ENCODE results near the gene FAM219A.

Gene FAM219A

DNA sequence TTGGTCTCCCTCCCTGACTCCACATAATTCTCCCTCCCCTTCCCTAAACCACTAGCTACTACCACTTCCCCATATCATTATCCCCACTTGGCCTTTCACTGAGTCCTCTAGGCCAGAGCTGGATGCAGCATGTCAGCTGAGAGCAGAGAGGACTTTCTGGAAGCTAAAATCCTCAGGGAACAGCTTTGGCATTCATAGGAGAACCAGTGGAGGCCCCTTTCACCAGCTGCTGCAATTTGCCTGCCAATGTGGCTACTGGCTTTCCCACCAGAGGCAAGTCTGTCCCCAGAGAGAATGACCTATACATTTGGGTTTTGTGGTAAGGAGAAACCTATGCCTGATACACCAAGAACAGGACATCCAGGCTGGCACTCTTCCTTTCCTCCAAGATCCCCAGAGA, 14.4 kb downstream of the FAM219A start:
- ATAC-seq: no peak
- TF ChIP-seq TSHZ2 (CRISPR knock-in tag; IDR thresholded peaks at IDR 0.05) (no peak), CSRNP3 (CRISPR knock-in tag; IDR thresholded peaks at IDR 0.05) (no peak), ARNTL (CRISPR knock-in tag; IDR thresholded peaks at IDR 0.05; ENCODE audit: borderline replicate concordance, low read depth) (no peak), CSDC2 (CRISPR knock-in tag; IDR thresholded peaks at IDR 0.05) (no peak), ZNF70 (CRISPR knock-in tag; IDR thresholded peaks at IDR 0.05) (no peak), ZC3H10 (CRISPR knock-in tag; IDR thresholded peaks at IDR 0.05) (no peak), ZFP3 (CRISPR knock-in tag; IDR thresholded peaks at IDR 0.05) (no peak), ZNF565 (CRISPR knock-in tag; conservative IDR thresholded peaks at IDR 0.05; ENCODE audit: low read depth) (no peak), TCF4 (CRISPR knock-in tag; IDR thresholded peaks at IDR 0.05; ENCODE audit: borderline replicate concordance) (no peak), BACH2 (CRISPR knock-in tag; IDR thresholded peaks at IDR 0.05; ENCODE audit: borderline replicate concordance) (no peak), OSR1 (CRISPR knock-in tag; IDR thresholded peaks at IDR 0.05) (no peak), ISL1 (CRISPR knock-in tag; IDR thresholded peaks at IDR 0.05) (no peak), GLIS3 (CRISPR knock-in tag; IDR thresholded peaks at IDR 0.05) (no peak), ESRRG (CRISPR knock-in tag; IDR thresholded peaks at IDR 0.05) (no peak), RARB (CRISPR knock-in tag; IDR thresholded peaks at IDR 0.05) (no peak), TOX (CRISPR knock-in tag; IDR thresholded peaks at IDR 0.05; ENCODE audit: borderline replicate concordance) (no peak)
- TF ChIP-seq, protein P1, sequence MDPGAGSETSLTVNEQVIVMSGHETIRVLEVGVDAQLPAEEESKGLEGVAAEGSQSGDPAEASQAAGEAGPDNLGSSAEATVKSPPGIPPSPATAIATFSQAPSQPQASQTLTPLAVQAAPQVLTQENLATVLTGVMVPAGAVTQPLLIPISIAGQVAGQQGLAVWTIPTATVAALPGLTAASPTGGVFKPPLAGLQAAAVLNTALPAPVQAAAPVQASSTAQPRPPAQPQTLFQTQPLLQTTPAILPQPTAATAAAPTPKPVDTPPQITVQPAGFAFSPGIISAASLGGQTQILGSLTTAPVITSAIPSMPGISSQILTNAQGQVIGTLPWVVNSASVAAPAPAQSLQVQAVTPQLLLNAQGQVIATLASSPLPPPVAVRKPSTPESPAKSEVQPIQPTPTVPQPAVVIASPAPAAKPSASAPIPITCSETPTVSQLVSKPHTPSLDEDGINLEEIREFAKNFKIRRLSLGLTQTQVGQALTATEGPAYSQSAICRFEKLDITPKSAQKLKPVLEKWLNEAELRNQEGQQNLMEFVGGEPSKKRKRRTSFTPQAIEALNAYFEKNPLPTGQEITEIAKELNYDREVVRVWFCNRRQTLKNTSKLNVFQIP (CRISPR knock-in tag; IDR thresholded peaks at IDR 0.05; ENCODE audit: borderline replicate concordance, low read depth): no peak
- TF ChIP-seq, protein P2, sequence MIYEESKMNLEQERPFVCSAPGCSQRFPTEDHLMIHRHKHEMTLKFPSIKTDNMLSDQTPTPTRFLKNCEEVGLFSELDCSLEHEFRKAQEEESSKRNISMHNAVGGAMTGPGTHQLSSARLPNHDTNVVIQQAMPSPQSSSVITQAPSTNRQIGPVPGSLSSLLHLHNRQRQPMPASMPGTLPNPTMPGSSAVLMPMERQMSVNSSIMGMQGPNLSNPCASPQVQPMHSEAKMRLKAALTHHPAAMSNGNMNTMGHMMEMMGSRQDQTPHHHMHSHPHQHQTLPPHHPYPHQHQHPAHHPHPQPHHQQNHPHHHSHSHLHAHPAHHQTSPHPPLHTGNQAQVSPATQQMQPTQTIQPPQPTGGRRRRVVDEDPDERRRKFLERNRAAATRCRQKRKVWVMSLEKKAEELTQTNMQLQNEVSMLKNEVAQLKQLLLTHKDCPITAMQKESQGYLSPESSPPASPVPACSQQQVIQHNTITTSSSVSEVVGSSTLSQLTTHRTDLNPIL (CRISPR knock-in tag; IDR thresholded peaks at IDR 0.05; ENCODE audit: low read depth): no peak
- TF ChIP-seq, protein P3, sequence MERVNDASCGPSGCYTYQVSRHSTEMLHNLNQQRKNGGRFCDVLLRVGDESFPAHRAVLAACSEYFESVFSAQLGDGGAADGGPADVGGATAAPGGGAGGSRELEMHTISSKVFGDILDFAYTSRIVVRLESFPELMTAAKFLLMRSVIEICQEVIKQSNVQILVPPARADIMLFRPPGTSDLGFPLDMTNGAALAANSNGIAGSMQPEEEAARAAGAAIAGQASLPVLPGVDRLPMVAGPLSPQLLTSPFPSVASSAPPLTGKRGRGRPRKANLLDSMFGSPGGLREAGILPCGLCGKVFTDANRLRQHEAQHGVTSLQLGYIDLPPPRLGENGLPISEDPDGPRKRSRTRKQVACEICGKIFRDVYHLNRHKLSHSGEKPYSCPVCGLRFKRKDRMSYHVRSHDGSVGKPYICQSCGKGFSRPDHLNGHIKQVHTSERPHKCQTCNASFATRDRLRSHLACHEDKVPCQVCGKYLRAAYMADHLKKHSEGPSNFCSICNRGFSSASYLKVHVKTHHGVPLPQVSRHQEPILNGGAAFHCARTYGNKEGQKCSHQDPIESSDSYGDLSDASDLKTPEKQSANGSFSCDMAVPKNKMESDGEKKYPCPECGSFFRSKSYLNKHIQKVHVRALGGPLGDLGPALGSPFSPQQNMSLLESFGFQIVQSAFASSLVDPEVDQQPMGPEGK (CRISPR knock-in tag; IDR thresholded peaks at IDR 0.05; ENCODE audit: borderline replicate concordance): no peak

DNA sequence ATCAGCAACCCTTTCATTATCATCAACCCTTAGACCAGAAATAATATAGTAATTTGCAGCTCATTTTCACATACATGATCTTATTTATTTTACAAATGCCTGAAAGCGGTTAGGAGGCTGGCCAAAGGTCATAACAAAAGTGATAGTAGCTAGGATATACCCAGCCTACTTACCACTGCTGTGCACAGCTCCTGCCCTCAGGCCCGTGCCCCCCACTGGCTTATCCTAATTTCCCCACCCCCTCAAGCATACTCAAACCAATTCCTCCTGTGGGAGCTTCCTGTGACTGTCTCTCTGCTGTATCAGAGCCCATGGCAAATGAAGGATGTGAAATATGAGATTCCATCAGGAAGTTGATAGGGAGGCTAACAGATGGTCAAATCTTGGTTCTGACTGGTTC, 14.8 kb downstream of the FAM219A start:
- no peak for ATAC-seq
- TF ChIP-seq ZC3H10 (CRISPR knock-in tag; IDR thresholded peaks at IDR 0.05): no peak
- TF ChIP-seq CSDC2 (CRISPR knock-in tag; IDR thresholded peaks at IDR 0.05): no peak
- no peak for TF ChIP-seq PPARA (CRISPR knock-in tag; IDR thresholded peaks at IDR 0.05; ENCODE audit: borderline replicate concordance)
- TF ChIP-seq ESRRG (CRISPR knock-in tag; IDR thresholded peaks at IDR 0.05): no peak
- TF ChIP-seq, protein P1 (CRISPR knock-in tag; IDR thresholded peaks at IDR 0.05; ENCODE audit: borderline replicate concordance, low read depth): no peak
- TF ChIP-seq ZFP30 (CRISPR knock-in tag; IDR thresholded peaks at IDR 0.05): no peak
- TF ChIP-seq OSR1 (CRISPR knock-in tag; IDR thresholded peaks at IDR 0.05): no peak

Data from SK-N-SH treated with all-trans-retinoic acid at 6 μM for 48 hours (cell line).